ENCODE data around the gene PRSS36.

DNA sequence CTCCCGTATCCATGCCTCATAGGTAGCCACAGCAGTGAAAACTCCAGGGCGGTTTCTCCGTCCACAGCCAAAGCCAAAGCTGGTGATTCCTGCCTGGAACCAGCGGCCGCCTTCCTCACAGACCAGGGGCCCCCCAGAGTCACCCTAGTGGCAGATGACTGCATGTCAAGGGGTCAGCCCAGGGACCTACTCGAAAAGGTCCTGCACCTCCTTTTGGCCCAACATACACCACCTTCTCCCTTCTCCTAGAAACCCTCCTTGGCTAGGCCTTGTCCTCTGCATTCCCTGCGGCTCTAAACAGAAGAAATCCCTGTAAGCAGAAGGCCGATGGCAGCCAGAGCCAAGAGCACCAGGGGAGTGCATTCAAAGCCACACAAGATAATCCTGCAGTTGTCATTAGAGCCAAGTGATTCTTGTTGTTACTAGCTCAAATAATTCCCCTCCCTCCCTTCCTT, 6.1 kb downstream of the PRSS36 start:
- TF ChIP-seq POLR2AphosphoS5 (IDR thresholded peaks at IDR 0.05) (no peak), POLR2A (IDR thresholded peaks at IDR 0.05) (no peak), CTCF (IDR thresholded peaks at IDR 0.05) (no peak), EP300 (IDR thresholded peaks at IDR 0.05) (no peak)

All from sigmoid colon (tissue), 4 donors.